Fibroblast of the aortic adventitia (primary cell): ENCODE results near the gene ST3GAL3. TPM values are rescaled to one million over a fixed set of nuclear protein-coding genes. Genes with fewer than 3 reads are reported as not detected.

Experiments
- DNase-seq: peaks from one replicate; pipeline ENCODE4 v3.0.0-alpha.2; 2010; ENCODE audit warnings: low read depth
- H3K4me3 ChIP-seq: 2 replicates; pipeline ENCODE4 v1.5.1; 2011; ENCODE audit warnings: low read depth, mild to moderate bottlenecking, control low read depth, low read length, moderate library complexity
- total RNA-seq: library from RNA; depleted of rRNA; stranded (reverse); fragments of >200 nt; gene quantifications from 2 replicates; pipeline ENCODE4 v1.2.3, GENCODE V29; 2012; ENCODE audit warnings: low replicate concordance
- TF ChIP-seq, protein P1 (sequence below): IDR thresholded peaks from 2 replicates; pipeline ENCODE4 v1.5.1; 2011; ENCODE audit warnings: mild to moderate bottlenecking, low read length, control low read depth, inconsistent platforms; ENCODE audit not compliant: insufficient read depth

Gene ST3GAL3
- total RNA-seq, 1 donor: 24.0 TPM

DNA sequence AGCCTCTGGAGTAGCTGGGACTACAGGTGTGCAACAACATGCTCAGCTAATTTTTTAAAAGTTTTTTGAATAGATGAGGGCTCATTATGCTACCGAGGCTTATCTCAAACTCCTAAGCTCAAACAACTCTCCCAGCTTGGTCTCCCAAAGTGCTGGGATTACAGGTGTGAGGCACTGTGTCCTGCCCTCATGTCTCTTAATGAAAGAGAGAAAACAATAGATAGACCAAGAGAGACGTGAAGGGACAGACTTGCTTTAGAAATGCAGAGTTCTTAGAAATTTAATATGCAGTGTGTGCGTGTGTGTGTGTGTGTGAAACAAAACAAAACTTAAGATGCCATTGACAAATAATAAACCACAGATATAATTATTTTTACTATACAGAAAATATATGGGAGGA lies 105.2 kb downstream of the ST3GAL3 start:
- no peak overlapping the region for H3K4me3 ChIP-seq
- no peak for DNase-seq
- TF ChIP-seq, protein P1, sequence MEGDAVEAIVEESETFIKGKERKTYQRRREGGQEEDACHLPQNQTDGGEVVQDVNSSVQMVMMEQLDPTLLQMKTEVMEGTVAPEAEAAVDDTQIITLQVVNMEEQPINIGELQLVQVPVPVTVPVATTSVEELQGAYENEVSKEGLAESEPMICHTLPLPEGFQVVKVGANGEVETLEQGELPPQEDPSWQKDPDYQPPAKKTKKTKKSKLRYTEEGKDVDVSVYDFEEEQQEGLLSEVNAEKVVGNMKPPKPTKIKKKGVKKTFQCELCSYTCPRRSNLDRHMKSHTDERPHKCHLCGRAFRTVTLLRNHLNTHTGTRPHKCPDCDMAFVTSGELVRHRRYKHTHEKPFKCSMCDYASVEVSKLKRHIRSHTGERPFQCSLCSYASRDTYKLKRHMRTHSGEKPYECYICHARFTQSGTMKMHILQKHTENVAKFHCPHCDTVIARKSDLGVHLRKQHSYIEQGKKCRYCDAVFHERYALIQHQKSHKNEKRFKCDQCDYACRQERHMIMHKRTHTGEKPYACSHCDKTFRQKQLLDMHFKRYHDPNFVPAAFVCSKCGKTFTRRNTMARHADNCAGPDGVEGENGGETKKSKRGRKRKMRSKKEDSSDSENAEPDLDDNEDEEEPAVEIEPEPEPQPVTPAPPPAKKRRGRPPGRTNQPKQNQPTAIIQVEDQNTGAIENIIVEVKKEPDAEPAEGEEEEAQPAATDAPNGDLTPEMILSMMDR: no peak

DNA sequence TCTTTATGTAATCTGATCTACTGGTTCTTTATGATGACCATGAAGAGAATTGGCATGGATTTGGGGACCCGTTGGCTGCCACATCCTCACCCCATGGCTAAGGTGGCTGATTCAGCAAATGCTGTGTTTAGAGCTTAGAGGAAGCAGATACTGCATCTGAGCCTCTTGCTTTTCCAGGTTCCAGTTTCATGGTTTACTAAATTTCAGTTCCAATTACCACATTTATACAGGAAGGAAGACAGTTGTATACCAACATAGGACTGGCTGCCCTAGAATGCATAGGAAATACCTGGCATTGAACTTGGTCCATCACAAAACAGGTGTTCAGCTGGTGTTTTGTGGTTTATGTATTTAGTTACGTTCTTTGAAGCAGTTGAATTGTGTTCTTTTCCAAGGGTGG lies 107.1 kb downstream of the ST3GAL3 start:
- TF ChIP-seq, protein P1: no peak
- DNase-seq: no peak
- H3K4me3 ChIP-seq: no peak overlapping the region

DNA sequence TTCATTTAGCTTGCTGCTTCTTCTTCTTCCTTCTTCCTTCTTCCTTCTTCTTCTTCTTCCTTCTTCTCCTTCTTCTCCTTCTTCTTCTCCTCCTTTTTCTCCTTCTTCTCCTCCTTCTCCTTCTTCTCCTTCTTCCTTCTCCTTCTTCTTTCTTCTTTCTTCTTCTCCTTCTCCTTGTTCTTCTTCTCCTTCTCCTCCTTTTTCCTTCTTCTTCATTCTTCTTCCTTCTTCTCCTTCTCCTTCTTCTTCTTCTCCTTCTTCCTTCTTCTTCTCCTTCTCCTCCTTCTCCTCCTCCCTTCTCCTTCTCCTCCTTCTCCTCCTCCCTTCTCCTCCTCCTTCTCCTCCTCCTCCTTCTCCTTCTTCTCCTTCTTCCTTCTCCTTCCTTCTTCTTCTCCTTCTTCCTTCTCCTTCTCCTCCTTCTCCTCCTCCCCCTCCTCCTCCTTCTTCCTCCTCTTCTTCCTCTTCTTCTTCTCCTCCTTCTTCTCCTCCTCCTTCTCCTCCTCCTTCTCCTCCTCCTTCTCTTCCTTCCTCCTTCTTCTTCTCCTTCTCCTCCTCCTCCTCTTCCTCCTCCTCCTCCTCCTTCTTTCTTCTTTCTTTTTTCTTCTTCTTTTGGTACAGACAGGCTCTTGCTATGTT lies 110.1 kb downstream of the ST3GAL3 start:
- TF ChIP-seq, protein P1: no peak
- H3K4me3 ChIP-seq: no peak overlapping the region
- DNase-seq: no peak

DNA sequence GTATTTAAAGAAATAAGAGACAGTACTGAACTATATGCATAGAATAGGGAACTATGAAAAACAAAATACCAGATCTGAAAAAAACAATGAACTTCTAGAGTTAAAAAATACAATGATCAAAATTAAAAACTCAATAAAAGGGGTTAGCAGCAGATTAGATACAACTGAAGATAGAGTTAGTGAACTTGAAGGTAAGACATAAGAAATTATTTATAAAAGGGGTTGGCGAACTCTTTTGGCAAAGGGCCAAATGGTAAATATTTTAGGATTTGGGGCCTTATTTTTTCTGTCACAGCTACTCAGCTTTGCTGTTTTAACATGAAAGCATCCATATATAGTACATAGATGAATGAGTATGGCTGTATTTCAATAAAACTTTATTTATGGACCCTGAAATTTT lies 111.4 kb downstream of the ST3GAL3 start:
- no peak overlapping the region for H3K4me3 ChIP-seq
- TF ChIP-seq, protein P1: no peak
- peak; percentile 11 for DNase-seq

DNA sequence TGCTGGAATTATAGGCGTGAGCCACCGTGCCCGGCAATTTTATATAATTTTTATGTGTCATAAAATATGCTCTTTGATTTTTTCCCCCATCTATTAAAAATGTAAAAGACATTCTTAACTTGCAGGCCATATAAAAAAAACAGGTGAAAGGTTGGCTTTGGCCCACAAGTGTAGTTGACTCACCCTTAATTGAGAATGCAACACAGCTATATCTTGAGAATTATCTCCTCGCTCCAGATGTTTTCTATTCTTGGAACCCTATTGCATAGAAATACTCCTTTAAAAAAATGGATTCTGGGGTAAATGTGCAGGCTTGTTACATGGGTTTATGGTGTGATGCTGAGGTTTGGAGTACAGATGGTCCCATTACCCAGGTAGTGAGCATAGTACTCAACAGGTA lies 112.0 kb downstream of the ST3GAL3 start:
- DNase-seq: no peak
- H3K4me3 ChIP-seq: no peak overlapping the region
- TF ChIP-seq, protein P1: no peak

DNA sequence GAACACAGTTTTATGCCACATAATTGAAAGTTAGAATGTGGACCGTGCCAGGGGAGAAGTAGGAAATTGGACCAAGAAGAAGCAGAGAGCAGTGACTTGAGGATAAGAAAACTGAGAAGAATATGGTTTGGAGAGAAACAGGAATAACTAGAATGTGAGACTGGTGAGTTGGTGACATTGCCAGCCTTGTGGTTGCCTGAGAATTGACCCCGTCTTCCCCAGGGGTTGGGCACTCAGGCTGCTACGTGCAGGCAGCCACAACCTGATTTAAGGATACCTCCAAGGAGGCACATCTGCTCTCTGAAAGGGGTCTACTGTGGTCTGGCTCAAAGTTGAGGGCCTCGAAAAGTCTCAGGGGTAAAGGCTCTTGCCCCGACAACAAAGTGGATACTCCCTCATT lies 114.1 kb downstream of the ST3GAL3 start:
- DNase-seq: no peak
- H3K4me3 ChIP-seq: no peak overlapping the region
- TF ChIP-seq, protein P1: no peak
